Fibroblast of lung (primary cell): ENCODE results near the gene VPS33B. TPM values are rescaled to one million over a fixed set of nuclear protein-coding genes. Genes with fewer than 3 reads are reported as not detected.
A peak's percentile ranks its signal among the peaks of the same experiment; 100 is the strongest.

Source experiments
- DNase-seq, 2 donors: peaks; one replicate each; pipeline versions ENCODE4 v3.0.0 to v3.0.0-alpha.2; 2010; ENCODE audit warnings: low read depth in 2 of 2
- H2AFZ ChIP-seq: 2 replicates; pipeline ENCODE4 v1.5.1; 2012; ENCODE audit warnings: low read length, control low read depth, inconsistent platforms
- H3K27ac ChIP-seq: 2 replicates; pipeline ENCODE4 v1.5.1; 2011; ENCODE audit warnings: low read length, control low read depth; ENCODE audit not compliant: insufficient read depth
- H3K27me3 ChIP-seq: 2 replicates; pipeline ENCODE4 v1.5.1; 2011; ENCODE audit warnings: mild to moderate bottlenecking, low read length; ENCODE audit not compliant: control insufficient read depth, insufficient read depth
- H3K36me3 ChIP-seq: 2 replicates; pipeline ENCODE4 v1.5.1; 2011; ENCODE audit warnings: low read length; ENCODE audit not compliant: control insufficient read depth, insufficient read depth
- H3K4me1 ChIP-seq: 2 replicates; pipeline ENCODE4 v1.5.1; 2011; ENCODE audit warnings: low read length; ENCODE audit not compliant: control insufficient read depth, insufficient read depth; ENCODE audit errors: extremely low read depth
- H3K4me2 ChIP-seq: 2 replicates; pipeline ENCODE4 v1.5.1; 2011; ENCODE audit warnings: low read length, control low read depth; ENCODE audit not compliant: insufficient read depth; ENCODE audit errors: extremely low read depth
- H3K4me3 ChIP-seq, 4 experiments: fragments of 200-600 bp in 1 of 4; sonication (generic) in 1 of 4; replicated peaks in 1 of 4; 2 replicates each; pipeline ENCODE4 v1.5.1; 2011 to 2016; ENCODE audit warnings: low read length in 4 of 4, low read depth in 3 of 4, mild to moderate bottlenecking in 3 of 4, control low read depth in 2 of 4, inconsistent platforms in 1 of 4, mixed read lengths in 1 of 4; ENCODE audit not compliant: insufficient read depth in 1 of 4; ENCODE audit errors: control extremely low read depth in 1 of 4
- H3K79me2 ChIP-seq: 2 replicates; pipeline ENCODE4 v1.5.1; 2012; ENCODE audit warnings: mild to moderate bottlenecking, low read length, inconsistent platforms; ENCODE audit not compliant: control insufficient read depth, insufficient read depth
- H3K9ac ChIP-seq: 2 replicates; pipeline ENCODE4 v1.5.1; 2011; ENCODE audit warnings: mild to moderate bottlenecking, low read length, control low read depth; ENCODE audit not compliant: insufficient read depth
- H3K9me3 ChIP-seq: 2 replicates; pipeline ENCODE4 v1.5.1; 2012; ENCODE audit warnings: low read depth, low read length; ENCODE audit not compliant: control insufficient read depth, insufficient read depth
- H4K20me1 ChIP-seq: 2 replicates; pipeline ENCODE4 v1.5.1; 2011; ENCODE audit warnings: low read length; ENCODE audit not compliant: control insufficient read depth, insufficient read depth; ENCODE audit errors: extremely low read depth
- EZH2 ChIP-seq: IDR thresholded peaks from 2 replicates; pipeline ENCODE4 v1.5.1; 2012; ENCODE audit warnings: low read length, control low read depth, mild to moderate bottlenecking; ENCODE audit errors: missing control alignments
- polyA plus RNA-seq, 2 donors: library from polyadenylated mRNA; depleted of rRNA in 1 of 2; stranded (reverse) in 1 of 2; unstranded in 1 of 2; fragments of >200 nt; gene quantifications; 2 replicates each; pipeline ENCODE4 v1.2.1, GENCODE V29; 2011 to 2012; ENCODE audit warnings: missing spikeins in 1 of 2
- total RNA-seq: library from RNA; depleted of rRNA; stranded (reverse); fragments of >200 nt; gene quantifications from 2 replicates; pipeline ENCODE4 v1.2.1, GENCODE V29; 2014
- TF ChIP-seq, protein P1 (sequence below), 2 donors: IDR thresholded peaks in 1 of 2; conservative IDR thresholded peaks in 1 of 2; 1 replicate in 1 of 2; 2 replicates in 1 of 2; pipeline ENCODE4 v1.5.1; 2011 to 2012; ENCODE audit warnings: low read length in 2 of 2, control low read depth in 1 of 2, inconsistent platforms in 1 of 2, low read depth in 1 of 2, mild to moderate bottlenecking in 1 of 2

The VPS33B gene
- total and polyA plus RNA-seq, 2 donors (not counting 1 experiment from before 2014, with no cell fraction given) = 11.2 TPM

- H3K9ac ChIP-seq = no peak overlapping the region
- no peak for DNase-seq
- H3K4me3 ChIP-seq = peak overlapping the region in 3 of 4 experiments; percentile 61 to 96 (median 71)
- H3K4me1 ChIP-seq = peaks cover 6% of the 10 kb centered on the region
- H4K20me1 ChIP-seq = no peaks in the 10 kb centered on the region
- TF ChIP-seq, protein P1, sequence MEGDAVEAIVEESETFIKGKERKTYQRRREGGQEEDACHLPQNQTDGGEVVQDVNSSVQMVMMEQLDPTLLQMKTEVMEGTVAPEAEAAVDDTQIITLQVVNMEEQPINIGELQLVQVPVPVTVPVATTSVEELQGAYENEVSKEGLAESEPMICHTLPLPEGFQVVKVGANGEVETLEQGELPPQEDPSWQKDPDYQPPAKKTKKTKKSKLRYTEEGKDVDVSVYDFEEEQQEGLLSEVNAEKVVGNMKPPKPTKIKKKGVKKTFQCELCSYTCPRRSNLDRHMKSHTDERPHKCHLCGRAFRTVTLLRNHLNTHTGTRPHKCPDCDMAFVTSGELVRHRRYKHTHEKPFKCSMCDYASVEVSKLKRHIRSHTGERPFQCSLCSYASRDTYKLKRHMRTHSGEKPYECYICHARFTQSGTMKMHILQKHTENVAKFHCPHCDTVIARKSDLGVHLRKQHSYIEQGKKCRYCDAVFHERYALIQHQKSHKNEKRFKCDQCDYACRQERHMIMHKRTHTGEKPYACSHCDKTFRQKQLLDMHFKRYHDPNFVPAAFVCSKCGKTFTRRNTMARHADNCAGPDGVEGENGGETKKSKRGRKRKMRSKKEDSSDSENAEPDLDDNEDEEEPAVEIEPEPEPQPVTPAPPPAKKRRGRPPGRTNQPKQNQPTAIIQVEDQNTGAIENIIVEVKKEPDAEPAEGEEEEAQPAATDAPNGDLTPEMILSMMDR (conservative IDR thresholded peaks at IDR 0.05 in 1 of 2, IDR thresholded peaks at IDR 0.05 in 1 of 2; ENCODE audit: low read depth in 1 of 2, low read length in 2 of 2) = no peak
- TF ChIP-seq EZH2 = no peak
- H3K4me2 ChIP-seq = peak overlapping the region; percentile 88
- H3K36me3 ChIP-seq = peaks cover 18% of the 10 kb centered on the region
- no peaks in the 10 kb centered on the region for H3K27me3 ChIP-seq
- peak overlapping the region; percentile 98 for H3K27ac ChIP-seq
- no peaks in the 10 kb centered on the region for H3K9me3 ChIP-seq
- no peak overlapping the region for H2AFZ ChIP-seq
- peaks cover 3% of the 10 kb centered on the region for H3K79me2 ChIP-seq
Observed at GRCh38 chr15:90955624-90956273, 66.6 kb downstream of the VPS33B start.

- Histone ChIP-seq H3K4me1 (peaks cover 6% of the 10 kb centered on the region), H3K4me2 (peak within 1 kb of the TSS; percentile 85), H4K20me1 (no peaks in the 10 kb centered on the region), H3K9ac (peak within 1 kb of the TSS; percentile 89), H3K36me3 (peaks cover 21% of the 10 kb centered on the region), H3K79me2 (peaks cover 3% of the 10 kb centered on the region), H2AFZ (peak within 1 kb of the TSS; percentile 85), H3K4me3 (peak within 1 kb of the TSS; percentile 67 to 96 (median 72)), H3K27ac (peak within 1 kb of the TSS; percentile 98), H3K9me3 (no peaks in the 10 kb centered on the region), H3K27me3 (no peaks in the 10 kb centered on the region)
- no peak for TF ChIP-seq EZH2
- DNase-seq = peak; percentile 94
Observed at GRCh38 chr15:90954712-90955623, 67.4 kb downstream of the VPS33B start, which contains the start of gene RCCD1. TSS of gene RCCD1 (plus strand) at chr15:90954884. CDS start at chr15:90956735, 1,851 bp downstream.

DNA sequence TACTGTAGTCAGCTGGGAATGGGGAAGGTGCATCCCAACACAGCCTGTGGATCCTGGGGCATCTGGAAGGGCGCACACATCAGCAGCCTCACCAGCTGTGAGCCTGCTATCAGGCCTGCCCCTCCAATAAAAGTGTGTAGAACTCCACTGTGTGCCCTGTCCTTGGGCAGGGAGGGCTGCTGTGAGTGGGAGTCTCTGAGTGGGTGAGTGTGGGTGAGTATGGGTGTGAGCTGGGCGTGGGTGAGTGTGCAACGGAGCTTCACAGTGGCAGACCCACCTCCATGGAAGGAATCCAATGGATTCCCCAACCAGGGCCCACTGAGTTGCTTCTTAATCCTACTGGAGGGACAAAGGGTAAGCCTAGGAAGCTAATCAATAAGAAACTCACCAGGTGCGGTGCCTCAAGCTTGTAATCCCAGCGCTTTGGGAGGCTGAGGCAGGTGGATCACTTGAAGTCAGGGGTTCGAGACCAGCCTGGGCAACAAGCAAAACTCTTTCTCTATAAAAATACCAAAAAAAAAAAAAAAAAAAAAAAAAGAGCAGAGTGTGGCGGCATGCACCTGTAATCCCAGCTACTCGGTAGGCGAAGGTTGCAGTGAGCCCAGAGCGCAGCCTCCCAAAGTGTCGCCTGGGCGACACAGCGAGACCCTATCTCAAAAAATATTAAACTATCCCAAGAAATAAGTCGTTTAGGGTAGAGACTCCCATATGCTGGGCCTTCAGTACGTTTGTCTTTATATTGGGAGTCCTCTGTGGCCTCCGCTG is 68.3 kb downstream of the VPS33B start:
- Histone ChIP-seq H2AFZ (no peak overlapping the region), H3K27ac (no peak overlapping the region), H3K4me2 (no peak overlapping the region), H3K79me2 (peaks cover 3% of the 10 kb centered on the region), H3K36me3 (peaks cover 26% of the 10 kb centered on the region), H3K4me3 (peak overlapping the region in 1 of 4 experiments; percentile 96), H4K20me1 (no peaks in the 10 kb centered on the region), H3K27me3 (no peaks in the 10 kb centered on the region), H3K9me3 (no peaks in the 10 kb centered on the region), H3K9ac (no peak overlapping the region), H3K4me1 (peaks cover 6% of the 10 kb centered on the region)
- TF ChIP-seq EZH2 = no peak
- TF ChIP-seq, protein P1 (conservative IDR thresholded peaks at IDR 0.05 in 1 of 2, IDR thresholded peaks at IDR 0.05 in 1 of 2; ENCODE audit: low read depth in 1 of 2, low read length in 2 of 2) = no peak
- no peak for DNase-seq
